Activated naive CD8-positive, alpha-beta T cell treated with anti-CD3 and anti-CD28 coated beads, Interleukin-2, amount 10 ng/mL, durations not matched to agents 7 days and 5 days (primary cell): ENCODE measurements around the gene GPR84. TPM values are rescaled to one million over a fixed set of nuclear protein-coding genes. Genes with fewer than 3 reads are reported as not detected.

Source experiments
- ATAC-seq: fragments of 150-1000 bp; cut with Tn5 transposase; one replicate; pipeline ENCODE4 v1.10.0; 2021; ENCODE audit warnings: low read depth, moderate library complexity
- POLR2A ChIA-PET: fragments of 350-600 bp; sonication (Branson Sonifier 250); formaldehyde crosslinking; loops from one replicate; lab custom pipeline; 2021; ENCODE audit warnings: antibody characterized with exemption; lab: Charles Lee
- DNase-seq: peaks from one replicate; pipeline ENCODE4 v3.0.0; 2021
- H3K27ac Mint-ChIP-seq: one replicate; pipeline ENCODE4 v1.8.0; 2022; ENCODE audit warnings: mild to moderate bottlenecking, mixed read lengths
- H3K27me3 Mint-ChIP-seq: one replicate; pipeline ENCODE4 v1.8.0; 2022; ENCODE audit warnings: mild to moderate bottlenecking, moderate library complexity, mixed read lengths
- H3K36me3 Mint-ChIP-seq: one replicate; pipeline ENCODE4 v1.8.0; 2021; ENCODE audit warnings: mild to moderate bottlenecking, mixed read lengths
- H3K4me1 Mint-ChIP-seq: one replicate; pipeline ENCODE4 v1.8.0; 2021; ENCODE audit warnings: mixed read lengths
- H3K4me3 Mint-ChIP-seq: one replicate; pipeline ENCODE4 v1.8.0; 2022; ENCODE audit warnings: mild to moderate bottlenecking, moderate library complexity, mixed read lengths
- H3K9me3 Mint-ChIP-seq: one replicate; pipeline ENCODE4 v1.8.0; 2021; ENCODE audit warnings: mixed read lengths
- total RNA-seq, 2 experiments: library from RNA; stranded (reverse); gene quantifications; one replicate each; pipeline ENCODE4 v1.2.3, GENCODE V29; 2021

The GPR84 gene
- under 1 TPM; 0.39 to 0.65 TPM for total RNA-seq

- POLR2A ChIA-PET: no interaction called here
Observed at GRCh38 chr12:54364413-54364812, at the start of gene GPR84. TSS of gene GPR84 (minus strand) at chr12:54364486. CDS start at chr12:54363851, 635 bp downstream.

GRCh38 chr12:54413284-54414190 is 49.3 kb upstream of the GPR84 start:
- POLR2A ChIA-PET: interaction anchor here (0.6 to 3.0 kb wide), 14 partner anchors 9 to 659 kb away, joined by 3 to 12 read pairs (median 4); partner anchors contain the start of genes CBX5, COPZ1, HNRNPA1 and NCKAP1L
- peaks cover 13% of the 10 kb centered on the region for H3K36me3 Mint-ChIP-seq
- H3K27me3 Mint-ChIP-seq: no peaks in the 10 kb centered on the region
- DNase-seq: peak; percentile 75
- H3K4me3 Mint-ChIP-seq: peak overlapping the region; percentile 73
- H3K27ac Mint-ChIP-seq: peak overlapping the region; percentile 95
- ATAC-seq: peak; percentile 79
- no peaks in the 10 kb centered on the region for H3K9me3 Mint-ChIP-seq
- peaks cover 50% of the 10 kb centered on the region for H3K4me1 Mint-ChIP-seq

More at GRCh38 chr12:54364413-54364812, at the start of gene GPR84:
- DNase-seq (no peak), ATAC-seq (peak; percentile 64)
- H3K27ac Mint-ChIP-seq: peak within 1 kb of the TSS; percentile 86
- peaks cover 43% of the 10 kb centered on the region for H3K4me1 Mint-ChIP-seq
- H3K27me3 Mint-ChIP-seq: peaks cover 2% of the 10 kb centered on the region
- H3K9me3 Mint-ChIP-seq: no peaks in the 10 kb centered on the region
- H3K4me3 Mint-ChIP-seq: peak within 1 kb of the TSS; percentile 76
- H3K36me3 Mint-ChIP-seq: no peaks in the 10 kb centered on the region

GRCh38 chr12:54412786-54413185 is 48.5 kb upstream of the GPR84 start:
- peaks cover 50% of the 10 kb centered on the region for H3K4me1 Mint-ChIP-seq
- no peaks in the 10 kb centered on the region for H3K9me3 Mint-ChIP-seq
- POLR2A ChIA-PET: interaction anchor here (0.6 to 3.0 kb wide), 12 partner anchors 9 to 658 kb away, joined by 3 to 12 read pairs (median 4); partner anchors contain the start of genes CBX5, COPZ1, HNRNPA1 and NCKAP1L
- peaks cover 17% of the 10 kb centered on the region for H3K36me3 Mint-ChIP-seq
- ATAC-seq (peak; percentile 34), DNase-seq (no peak)
- H3K27me3 Mint-ChIP-seq: no peaks in the 10 kb centered on the region
- H3K4me3 Mint-ChIP-seq: peak overlapping the region; percentile 73
- peak overlapping the region; percentile 95 for H3K27ac Mint-ChIP-seq

GRCh38 chr12:54412348-54412747 is 48.1 kb upstream of the GPR84 start:
- Mint-ChIP-seq H3K27me3 (no peaks in the 10 kb centered on the region), H3K9me3 (no peaks in the 10 kb centered on the region), H3K27ac (peak overlapping the region; percentile 95), H3K4me1 (peaks cover 50% of the 10 kb centered on the region), H3K36me3 (peaks cover 20% of the 10 kb centered on the region), H3K4me3 (peak overlapping the region; percentile 73)
- ATAC-seq: no peak
- no peak for DNase-seq
- POLR2A ChIA-PET: interaction anchor here (0.7 to 3.0 kb wide), 5 partner anchors 13 to 85 kb away, joined by 3 to 12 read pairs (median 6); partner anchors contain the start of gene NCKAP1L

- peak; percentile 60 for DNase-seq
- H3K27me3 Mint-ChIP-seq: no peaks in the 10 kb centered on the region
- H3K4me1 Mint-ChIP-seq: peaks cover 45% of the 10 kb centered on the region
- ATAC-seq: peak; percentile 20
- peak overlapping the region; percentile 73 for H3K4me3 Mint-ChIP-seq
- H3K27ac Mint-ChIP-seq: peak overlapping the region; percentile 95
- no peaks in the 10 kb centered on the region for H3K9me3 Mint-ChIP-seq
- H3K36me3 Mint-ChIP-seq: peaks cover 24% of the 10 kb centered on the region
- POLR2A ChIA-PET: interaction anchor here (0.7 to 3.0 kb wide), 6 partner anchors 8 to 86 kb away, joined by 3 to 12 read pairs (median 6); partner anchors contain the start of gene NCKAP1L
Observed at GRCh38 chr12:54411391-54412241, 47.3 kb upstream of the GPR84 start.

- ATAC-seq: no peak
- Mint-ChIP-seq H3K9me3 (no peaks in the 10 kb centered on the region), H3K36me3 (peaks cover 38% of the 10 kb centered on the region), H3K4me1 (peaks cover 30% of the 10 kb centered on the region), H3K4me3 (no peak overlapping the region), H3K27me3 (no peaks in the 10 kb centered on the region), H3K27ac (no peak overlapping the region)
- no peak for DNase-seq
- POLR2A ChIA-PET: interaction anchor here (0.8 to 1.3 kb wide), 2 partner anchors 9 kb away, joined by 3 read pairs; no protein-coding TSS in a partner anchor
Observed at GRCh38 chr12:54409267-54409666, 45.0 kb upstream of the GPR84 start.

GRCh38 chr12:54407183-54407905 is 43.1 kb upstream of the GPR84 start:
- Mint-ChIP-seq H3K4me3 (no peak overlapping the region), H3K4me1 (peaks cover 11% of the 10 kb centered on the region), H3K27me3 (no peaks in the 10 kb centered on the region), H3K36me3 (peaks cover 38% of the 10 kb centered on the region), H3K9me3 (no peaks in the 10 kb centered on the region), H3K27ac (no peak overlapping the region)
- ATAC-seq (no peak), DNase-seq (no peak)
- POLR2A ChIA-PET: no interaction called here

- DNase-seq (no peak), ATAC-seq (no peak)
- Mint-ChIP-seq H3K27me3 (no peaks in the 10 kb centered on the region), H3K27ac (peak overlapping the region; percentile 4), H3K9me3 (no peaks in the 10 kb centered on the region), H3K4me1 (peaks cover 1% of the 10 kb centered on the region), H3K4me3 (no peak overlapping the region), H3K36me3 (peaks cover 42% of the 10 kb centered on the region)
- POLR2A ChIA-PET: no interaction called here
Observed at GRCh38 chr12:54405573-54405972, 41.3 kb upstream of the GPR84 start.

GRCh38 chr12:54405106-54405505 is 40.8 kb upstream of the GPR84 start:
- Mint-ChIP-seq H3K4me3 (no peak overlapping the region), H3K36me3 (peaks cover 42% of the 10 kb centered on the region), H3K27ac (no peak overlapping the region), H3K27me3 (no peaks in the 10 kb centered on the region), H3K4me1 (peaks cover 1% of the 10 kb centered on the region), H3K9me3 (no peaks in the 10 kb centered on the region)
- no peak for ATAC-seq
- no peak for DNase-seq
- POLR2A ChIA-PET: no interaction called here

- H3K27me3 Mint-ChIP-seq: no peaks in the 10 kb centered on the region
- no peak for ATAC-seq
- H3K36me3 Mint-ChIP-seq: peaks cover 43% of the 10 kb centered on the region
- peak overlapping the region; percentile 30 for H3K27ac Mint-ChIP-seq
- peaks cover 1% of the 10 kb centered on the region for H3K4me1 Mint-ChIP-seq
- H3K9me3 Mint-ChIP-seq: no peaks in the 10 kb centered on the region
- DNase-seq: peak; percentile 49
- H3K4me3 Mint-ChIP-seq: no peak overlapping the region
- POLR2A ChIA-PET: interaction anchor here (0.8 kb wide), 1 partner anchor 9 kb away, joined by 4 read pairs; no protein-coding TSS in a partner anchor
Observed at GRCh38 chr12:54404061-54405004, 40.0 kb upstream of the GPR84 start.

GRCh38 chr12:54401119-54401518 is 36.8 kb upstream of the GPR84 start:
- ATAC-seq (no peak), DNase-seq (no peak)
- Mint-ChIP-seq H3K4me3 (no peak overlapping the region), H3K9me3 (no peaks in the 10 kb centered on the region), H3K36me3 (peaks cover 37% of the 10 kb centered on the region), H3K27me3 (no peaks in the 10 kb centered on the region), H3K27ac (no peak overlapping the region), H3K4me1 (peaks cover 7% of the 10 kb centered on the region)
- POLR2A ChIA-PET: no interaction called here
